ENCODE data around the gene USP7.

GRCh38 chr16:8899709-8900317 lies 63.9 kb downstream of the USP7 start:
- peak; percentile 36 for TF ChIP-seq CTCF (conservative IDR thresholded peaks at IDR 0.05; ENCODE audit: low read length)
- no peak for TF ChIP-seq EZH2phosphoT487 (IDR thresholded peaks at IDR 0.05; ENCODE audit: borderline replicate concordance, low read depth, low read length)

Measured in OCI-LY7 (cell line).